Chondrocyte (in vitro differentiated cells): ENCODE measurements around the gene KCTD19. TPM values are rescaled to one million over a fixed set of nuclear protein-coding genes. Genes with fewer than 3 reads are reported as not detected.
A peak's percentile ranks its signal among the peaks of the same experiment; 100 is the strongest.

Experiments
- DNase-seq: peaks from one replicate; pipeline ENCODE4 v3.0.0; 2021; ENCODE audit warnings: mixed read lengths, low spot score
- H3K27ac Mint-ChIP-seq: one replicate; pipeline ENCODE4 v1.8.0; 2021; ENCODE audit warnings: mild to moderate bottlenecking, moderate library complexity, mixed read lengths; ENCODE audit not compliant: unreplicated experiment
- H3K27me3 Mint-ChIP-seq: 2 replicates; pipeline ENCODE4 v1.8.0; 2021; ENCODE audit warnings: low read depth, mixed read lengths
- H3K36me3 Mint-ChIP-seq: 2 replicates; pipeline ENCODE4 v1.8.0; 2021; ENCODE audit warnings: low read depth, mixed read lengths
- H3K4me1 Mint-ChIP-seq: 2 replicates; pipeline ENCODE4 v1.8.0; 2021; ENCODE audit warnings: low read depth, mild to moderate bottlenecking, mixed read lengths
- H3K4me3 Mint-ChIP-seq: one replicate; pipeline ENCODE4 v1.8.0; 2021; ENCODE audit warnings: mild to moderate bottlenecking, moderate library complexity, mixed read lengths; ENCODE audit not compliant: unreplicated experiment
- H3K9me3 Mint-ChIP-seq: 2 replicates; pipeline ENCODE4 v1.8.0; 2021; ENCODE audit warnings: low read depth, mixed read lengths
- total RNA-seq: library from RNA; stranded (reverse); gene quantifications from 3 replicates; pipeline ENCODE4 v1.2.1, GENCODE V29; 2021
- TF ChIP-seq, protein P1 (sequence below): fragments of 200-600 bp; sonication (generic); IDR thresholded peaks from 2 replicates; pipeline ENCODE4 v1.5.0; 2021; ENCODE audit warnings: antibody characterized with exemption, mild to moderate bottlenecking, moderate library complexity

Gene KCTD19
- total RNA-seq, 1 donor from 2014 or later, result not detected

DNA sequence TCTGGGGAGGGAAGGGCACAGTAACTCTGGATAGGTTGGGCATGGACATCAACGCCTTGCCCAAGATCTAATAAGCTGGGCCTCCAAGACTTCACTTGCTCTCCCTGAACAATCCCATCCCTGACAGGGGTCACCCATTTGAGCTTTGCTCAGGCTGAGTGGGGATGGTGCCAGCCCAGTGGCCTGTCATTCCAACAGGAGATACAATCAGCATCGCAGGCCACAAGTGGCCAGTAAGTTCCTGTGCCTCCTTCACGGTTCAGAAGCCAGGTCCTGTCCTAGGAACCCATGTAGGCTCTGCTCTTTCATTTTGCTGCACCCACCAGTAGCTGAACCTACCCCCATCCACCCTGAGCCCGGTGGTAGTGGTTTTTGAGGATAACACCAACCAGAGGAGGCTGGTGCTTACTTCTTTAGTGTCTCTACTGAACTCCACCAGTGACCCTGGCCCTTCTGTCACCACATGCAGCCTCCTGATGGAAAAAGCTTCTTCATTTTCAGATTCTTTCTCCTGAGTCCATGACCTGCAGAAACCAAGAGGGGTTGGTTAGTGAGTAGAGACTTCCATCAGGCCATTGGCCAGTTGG is 32.3 kb downstream of the KCTD19 start:
- Mint-ChIP-seq H3K27me3 (no peaks in the 10 kb centered on the region), H3K4me1 (peaks cover 33% of the 10 kb centered on the region), H3K27ac (no peak overlapping the region), H3K4me3 (no peak overlapping the region), H3K9me3 (no peaks in the 10 kb centered on the region), H3K36me3 (no peaks in the 10 kb centered on the region)
- DNase-seq, result peak; percentile 21
- TF ChIP-seq, protein P1, sequence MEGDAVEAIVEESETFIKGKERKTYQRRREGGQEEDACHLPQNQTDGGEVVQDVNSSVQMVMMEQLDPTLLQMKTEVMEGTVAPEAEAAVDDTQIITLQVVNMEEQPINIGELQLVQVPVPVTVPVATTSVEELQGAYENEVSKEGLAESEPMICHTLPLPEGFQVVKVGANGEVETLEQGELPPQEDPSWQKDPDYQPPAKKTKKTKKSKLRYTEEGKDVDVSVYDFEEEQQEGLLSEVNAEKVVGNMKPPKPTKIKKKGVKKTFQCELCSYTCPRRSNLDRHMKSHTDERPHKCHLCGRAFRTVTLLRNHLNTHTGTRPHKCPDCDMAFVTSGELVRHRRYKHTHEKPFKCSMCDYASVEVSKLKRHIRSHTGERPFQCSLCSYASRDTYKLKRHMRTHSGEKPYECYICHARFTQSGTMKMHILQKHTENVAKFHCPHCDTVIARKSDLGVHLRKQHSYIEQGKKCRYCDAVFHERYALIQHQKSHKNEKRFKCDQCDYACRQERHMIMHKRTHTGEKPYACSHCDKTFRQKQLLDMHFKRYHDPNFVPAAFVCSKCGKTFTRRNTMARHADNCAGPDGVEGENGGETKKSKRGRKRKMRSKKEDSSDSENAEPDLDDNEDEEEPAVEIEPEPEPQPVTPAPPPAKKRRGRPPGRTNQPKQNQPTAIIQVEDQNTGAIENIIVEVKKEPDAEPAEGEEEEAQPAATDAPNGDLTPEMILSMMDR, result no peak

DNA sequence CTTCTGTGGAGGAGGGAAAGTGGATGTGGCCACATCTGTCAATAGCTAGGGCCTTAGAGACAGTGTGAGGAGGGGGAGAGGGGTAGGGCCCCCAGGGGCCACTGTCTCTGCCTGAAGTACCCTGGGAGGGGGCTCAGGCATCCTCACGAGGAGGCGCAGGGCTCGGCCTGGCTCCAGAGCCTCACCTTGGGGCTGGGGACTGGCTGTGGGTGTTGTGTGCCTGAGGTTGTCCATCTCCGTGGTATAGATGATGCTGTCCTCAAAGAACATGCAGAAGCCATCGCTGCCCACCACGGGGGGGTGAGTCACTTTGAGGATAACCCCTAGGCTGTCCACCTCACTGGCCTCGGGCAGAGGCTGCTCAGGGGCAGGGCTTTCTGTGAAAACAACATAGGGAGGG is 35.1 kb downstream of the KCTD19 start:
- TF ChIP-seq, protein P1, result no peak
- Mint-ChIP-seq H3K27me3 (no peaks in the 10 kb centered on the region), H3K4me1 (peaks cover 22% of the 10 kb centered on the region), H3K9me3 (no peaks in the 10 kb centered on the region), H3K4me3 (no peak overlapping the region), H3K36me3 (no peaks in the 10 kb centered on the region), H3K27ac (no peak overlapping the region)
- no peak for DNase-seq

DNA sequence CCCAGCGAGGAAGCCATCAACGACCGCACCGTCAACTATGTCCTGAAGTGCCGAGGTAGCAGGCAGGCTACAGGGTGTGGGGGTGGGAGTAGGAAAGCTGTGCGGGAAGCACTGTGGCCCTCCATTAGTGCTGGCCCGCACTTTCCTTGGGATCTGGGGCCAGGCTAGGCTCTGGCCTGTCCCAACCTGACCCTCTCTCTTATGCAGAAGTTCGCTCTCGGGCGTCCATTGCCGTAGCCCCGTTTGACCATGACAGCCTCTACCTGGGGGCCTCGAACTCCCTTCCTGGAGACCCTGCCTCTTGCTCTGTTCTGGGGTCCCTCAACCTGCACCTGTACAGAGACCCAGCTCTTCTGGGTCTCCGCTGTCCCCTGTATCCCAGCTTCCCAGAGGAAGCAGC is 38.6 kb downstream of the KCTD19 start:
- no peaks in the 10 kb centered on the region for H3K36me3 Mint-ChIP-seq
- no peak overlapping the region for H3K4me3 Mint-ChIP-seq
- H3K27me3 Mint-ChIP-seq, result no peaks in the 10 kb centered on the region

DNA sequence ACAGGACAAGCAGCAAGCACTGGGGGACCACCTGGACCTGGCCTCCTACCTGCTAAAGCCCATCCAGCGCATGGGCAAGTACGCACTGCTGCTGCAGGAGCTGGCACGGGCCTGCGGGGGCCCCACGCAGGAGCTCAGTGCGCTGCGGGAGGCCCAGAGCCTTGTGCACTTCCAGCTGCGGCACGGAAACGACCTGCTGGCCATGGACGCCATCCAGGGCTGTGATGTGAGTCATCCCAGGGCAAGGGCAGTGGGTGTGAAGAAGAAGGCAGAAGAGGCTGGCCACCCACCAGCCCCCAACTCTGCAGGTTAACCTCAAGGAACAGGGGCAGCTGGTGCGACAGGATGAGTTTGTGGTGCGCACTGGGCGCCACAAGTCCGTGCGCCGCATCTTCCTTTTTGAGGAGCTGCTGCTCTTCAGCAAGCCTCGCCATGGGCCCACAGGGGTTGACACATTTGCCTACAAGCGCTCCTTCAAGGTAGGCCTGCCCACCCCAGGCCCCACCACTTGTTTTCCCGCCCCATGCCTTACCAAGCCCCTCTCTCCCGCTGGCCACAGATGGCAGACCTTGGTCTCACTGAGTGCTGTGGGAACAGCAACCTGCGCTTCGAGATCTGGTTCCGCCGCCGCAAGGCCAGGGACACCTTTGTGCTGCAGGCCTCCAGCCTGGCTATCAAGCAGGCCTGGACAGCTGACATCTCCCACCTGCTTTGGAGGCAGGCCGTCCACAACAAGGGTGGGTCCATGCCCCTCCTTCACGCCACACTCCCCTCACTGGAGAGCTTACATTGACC is 39.9 kb downstream of the KCTD19 start:
- Mint-ChIP-seq H3K27me3 (no peaks in the 10 kb centered on the region), H3K4me3 (no peak overlapping the region), H3K9me3 (no peaks in the 10 kb centered on the region), H3K36me3 (no peaks in the 10 kb centered on the region), H3K27ac (no peak overlapping the region), H3K4me1 (peaks cover 8% of the 10 kb centered on the region)
- TF ChIP-seq, protein P1, result no peak
- no peak for DNase-seq

More for the DNA sequence above, 38.6 kb downstream of the KCTD19 start:
- Mint-ChIP-seq H3K9me3 (no peaks in the 10 kb centered on the region), H3K4me1 (peaks cover 8% of the 10 kb centered on the region), H3K27ac (no peak overlapping the region)
- TF ChIP-seq, protein P1, result no peak
- DNase-seq, result no peak

DNA sequence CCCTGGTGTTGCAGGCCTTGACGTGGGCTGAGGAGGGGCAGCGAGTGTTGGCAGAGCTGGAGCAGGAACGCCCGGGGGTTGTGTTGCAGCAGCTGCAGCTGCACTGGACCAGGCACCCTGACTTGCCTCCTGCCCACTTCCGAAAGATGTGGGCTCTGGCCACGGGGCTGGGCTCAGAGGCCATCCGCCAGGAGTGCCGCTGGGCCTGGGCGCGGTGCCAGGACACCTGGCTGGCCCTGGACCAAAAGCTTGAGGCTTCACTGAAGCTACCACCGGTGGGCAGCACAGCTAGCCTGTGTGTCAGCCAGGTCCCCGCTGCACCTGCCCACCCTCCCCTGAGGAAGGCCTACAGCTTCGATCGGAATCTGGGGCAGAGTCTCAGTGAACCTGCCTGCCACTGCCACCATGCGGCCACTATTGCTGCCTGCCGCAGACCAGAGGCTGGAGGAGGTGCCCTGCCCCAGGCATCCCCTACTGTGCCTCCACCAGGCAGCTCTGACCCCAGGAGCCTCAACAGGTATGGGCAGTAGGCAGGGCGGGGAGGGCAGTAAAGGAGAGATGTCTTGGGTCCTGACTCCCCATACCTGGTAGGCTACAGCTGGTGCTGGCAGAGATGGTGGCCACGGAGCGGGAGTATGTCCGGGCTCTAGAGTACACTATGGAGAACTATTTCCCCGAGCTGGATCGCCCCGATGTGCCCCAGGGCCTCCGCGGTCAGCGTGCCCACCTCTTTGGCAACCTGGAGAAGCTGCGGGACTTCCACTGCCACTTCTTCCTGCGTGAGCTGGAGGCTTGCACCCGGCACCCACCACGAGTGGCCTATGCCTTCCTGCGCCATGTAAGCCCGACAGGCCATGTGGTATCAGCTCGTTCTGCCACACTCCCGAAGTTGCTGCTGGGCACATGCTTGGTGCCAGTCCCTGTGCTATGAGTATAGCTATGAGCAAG is 41.6 kb downstream of the KCTD19 start:
- H3K36me3 Mint-ChIP-seq, result no peaks in the 10 kb centered on the region
- peaks cover 8% of the 10 kb centered on the region for H3K4me1 Mint-ChIP-seq
- TF ChIP-seq, protein P1, result peak; percentile 75
- H3K27me3 Mint-ChIP-seq, result no peaks in the 10 kb centered on the region
- H3K4me3 Mint-ChIP-seq, result no peak overlapping the region
- DNase-seq, result no peak
- H3K9me3 Mint-ChIP-seq, result no peaks in the 10 kb centered on the region
- no peak overlapping the region for H3K27ac Mint-ChIP-seq
